ENCODE measurements around the gene VEZT.

DNA sequence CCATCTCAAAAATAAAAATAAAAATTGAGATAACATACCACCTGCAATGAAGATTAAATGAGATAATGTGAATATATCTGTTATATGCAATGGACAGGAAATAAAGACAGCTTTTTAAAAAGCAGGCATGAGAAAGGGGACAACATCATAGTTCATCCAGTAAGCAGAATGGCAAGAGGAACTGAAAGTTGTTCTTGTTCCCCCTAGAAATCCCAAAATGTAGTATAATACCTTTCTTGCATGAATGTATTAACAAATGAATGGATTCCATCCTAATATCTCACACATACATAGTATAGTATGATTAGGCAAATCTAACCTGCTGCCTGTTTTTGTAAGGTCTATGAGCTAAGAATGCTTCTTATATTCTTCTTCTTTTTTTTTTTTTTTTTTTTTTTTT is 31.8 kb upstream of the VEZT start:
- TF ChIP-seq, protein P1, sequence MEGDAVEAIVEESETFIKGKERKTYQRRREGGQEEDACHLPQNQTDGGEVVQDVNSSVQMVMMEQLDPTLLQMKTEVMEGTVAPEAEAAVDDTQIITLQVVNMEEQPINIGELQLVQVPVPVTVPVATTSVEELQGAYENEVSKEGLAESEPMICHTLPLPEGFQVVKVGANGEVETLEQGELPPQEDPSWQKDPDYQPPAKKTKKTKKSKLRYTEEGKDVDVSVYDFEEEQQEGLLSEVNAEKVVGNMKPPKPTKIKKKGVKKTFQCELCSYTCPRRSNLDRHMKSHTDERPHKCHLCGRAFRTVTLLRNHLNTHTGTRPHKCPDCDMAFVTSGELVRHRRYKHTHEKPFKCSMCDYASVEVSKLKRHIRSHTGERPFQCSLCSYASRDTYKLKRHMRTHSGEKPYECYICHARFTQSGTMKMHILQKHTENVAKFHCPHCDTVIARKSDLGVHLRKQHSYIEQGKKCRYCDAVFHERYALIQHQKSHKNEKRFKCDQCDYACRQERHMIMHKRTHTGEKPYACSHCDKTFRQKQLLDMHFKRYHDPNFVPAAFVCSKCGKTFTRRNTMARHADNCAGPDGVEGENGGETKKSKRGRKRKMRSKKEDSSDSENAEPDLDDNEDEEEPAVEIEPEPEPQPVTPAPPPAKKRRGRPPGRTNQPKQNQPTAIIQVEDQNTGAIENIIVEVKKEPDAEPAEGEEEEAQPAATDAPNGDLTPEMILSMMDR (IDR thresholded peaks at IDR 0.05): no peak
- TF ChIP-seq EZH2phosphoT487 (IDR thresholded peaks at IDR 0.05; ENCODE audit: borderline replicate concordance, low read depth) (no peak), NRF1 (IDR thresholded peaks at IDR 0.05; ENCODE audit: low read depth, low read length) (no peak), EP300 (IDR thresholded peaks at IDR 0.05; ENCODE audit: borderline replicate concordance in 1 of 2, low read depth in 1 of 2, low read length in 1 of 2) (no peak), TAF1 (IDR thresholded peaks at IDR 0.05; ENCODE audit: borderline replicate concordance, low read depth, low read length) (no peak), TEAD4 (IDR thresholded peaks at IDR 0.05; ENCODE audit: borderline replicate concordance, insufficient read depth) (no peak), GABPA (IDR thresholded peaks at IDR 0.05; ENCODE audit: low read depth) (no peak)
- TF ChIP-seq, protein P2, sequence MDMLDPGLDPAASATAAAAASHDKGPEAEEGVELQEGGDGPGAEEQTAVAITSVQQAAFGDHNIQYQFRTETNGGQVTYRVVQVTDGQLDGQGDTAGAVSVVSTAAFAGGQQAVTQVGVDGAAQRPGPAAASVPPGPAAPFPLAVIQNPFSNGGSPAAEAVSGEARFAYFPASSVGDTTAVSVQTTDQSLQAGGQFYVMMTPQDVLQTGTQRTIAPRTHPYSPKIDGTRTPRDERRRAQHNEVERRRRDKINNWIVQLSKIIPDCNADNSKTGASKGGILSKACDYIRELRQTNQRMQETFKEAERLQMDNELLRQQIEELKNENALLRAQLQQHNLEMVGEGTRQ (IDR thresholded peaks at IDR 0.05; ENCODE audit: borderline replicate concordance, low read depth, low read length): no peak
